ENCODE results near the gene ZNF540.
A peak's percentile ranks its signal among the peaks of the same experiment; 100 is the strongest.

The ZNF540 gene

GRCh38 chr19:37594304-37594981, at the start of gene ZNF540, which contains the start of gene ZNF571:
Gene ZNF540, plus strand, starts transcription at chr19:37594876. Its CDS starts 3,572 bp downstream, at chr19:37598448.
Gene ZNF571, minus strand, starts transcription at chr19:37594792. Its CDS starts 8,116 bp downstream, at chr19:37586676.
- H3K27ac ChIP-seq, result peak within 1 kb of the TSS; percentile 88
- TF ChIP-seq CTCF (conservative IDR thresholded peaks at IDR 0.05), result no peak

- H3K27ac ChIP-seq, result no peak overlapping the region
- TF ChIP-seq CTCF (conservative IDR thresholded peaks at IDR 0.05), result peak; percentile 62
Observed at GRCh38 chr19:37551129-37551993, 43.3 kb upstream of the ZNF540 start.

- no peak overlapping the region for H3K27ac ChIP-seq
- TF ChIP-seq CTCF (conservative IDR thresholded peaks at IDR 0.05), result no peak
Observed at GRCh38 chr19:37563518-37563917, 31.2 kb upstream of the ZNF540 start.

- H3K27ac ChIP-seq, result no peak overlapping the region
- TF ChIP-seq CTCF (conservative IDR thresholded peaks at IDR 0.05), result no peak
Observed at GRCh38 chr19:37564624-37565369, 29.9 kb upstream of the ZNF540 start.

- no peak overlapping the region for H3K27ac ChIP-seq
- TF ChIP-seq CTCF (conservative IDR thresholded peaks at IDR 0.05), result no peak
Observed at GRCh38 chr19:37565370-37565669, 29.4 kb upstream of the ZNF540 start.

GRCh38 chr19:37572203-37572602, 22.5 kb upstream of the ZNF540 start:
- TF ChIP-seq CTCF (conservative IDR thresholded peaks at IDR 0.05), result no peak
- H3K27ac ChIP-seq, result no peak overlapping the region

GRCh38 chr19:37583340-37583739, 11.3 kb upstream of the ZNF540 start:
- no peak overlapping the region for H3K27ac ChIP-seq
- no peak for TF ChIP-seq CTCF (conservative IDR thresholded peaks at IDR 0.05)

All from VCaP (cell line).